Smooth muscle cell (in vitro differentiated cells): Measurements from ENCODE around the gene MFSD6. TPM values are rescaled to one million over a fixed set of nuclear protein-coding genes. Genes with fewer than 3 reads are reported as not detected.
"Not testable (repeated sequence)": the region's sequence is repeated elsewhere in the genome, so short reads cannot be mapped to it uniquely, and the experiment has no call there.

Experiments
- DNase-seq: peaks from one replicate; lab custom pipeline; 2025; ENCODE audit not compliant: unreplicated experiment; lab: John Stamatoyannopoulos, UW
- H2AFZ ChIP-seq: fragments of 200-600 bp; sonication (generic); 2 replicates; pipeline ENCODE4 v1.6.0; 2016; ENCODE audit warnings: antibody characterized with exemption, low read depth, mild to moderate bottlenecking
- H3F3A ChIP-seq: fragments of 200-600 bp; sonication (generic); 2 replicates; pipeline ENCODE4 v1.6.0; 2017; ENCODE audit warnings: antibody characterized with exemption, low read depth
- H3K27ac ChIP-seq: fragments of 200-600 bp; sonication (generic); 2 replicates; pipeline ENCODE4 v1.5.1; 2016; ENCODE audit warnings: low read depth, mild to moderate bottlenecking
- H3K27me3 ChIP-seq: fragments of 200-600 bp; sonication (generic); 2 replicates; pipeline ENCODE4 v1.6.1; 2016; ENCODE audit warnings: low read depth, mild to moderate bottlenecking
- H3K36me3 ChIP-seq: fragments of 200-600 bp; sonication (generic); 2 replicates; pipeline ENCODE4 v1.5.1; 2016; ENCODE audit warnings: low read depth
- H3K4me1 ChIP-seq: fragments of 200-600 bp; sonication (generic); 2 replicates; pipeline ENCODE4 v1.5.1; 2016; ENCODE audit warnings: low read depth
- H3K4me2 ChIP-seq: fragments of 200-600 bp; sonication (generic); 2 replicates; pipeline ENCODE4 v1.6.0; 2016; ENCODE audit warnings: mild to moderate bottlenecking
- H3K4me3 ChIP-seq: fragments of 200-600 bp; sonication (generic); 2 replicates; pipeline ENCODE4 v1.5.1; 2016; ENCODE audit warnings: mild to moderate bottlenecking
- H3K79me2 ChIP-seq: fragments of 200-600 bp; sonication (generic); 2 replicates; pipeline ENCODE4 v1.6.0; 2016; ENCODE audit warnings: low read depth, mild to moderate bottlenecking
- H3K9ac ChIP-seq: fragments of 200-600 bp; sonication (generic); 2 replicates; pipeline ENCODE4 v1.6.0; 2016; ENCODE audit warnings: low read depth
- H3K9me3 ChIP-seq: fragments of 200-600 bp; sonication (generic); replicated peaks from 2 replicates; pipeline ENCODE4 v1.5.1; 2016; ENCODE audit warnings: low read depth
- H4K20me1 ChIP-seq: fragments of 200-600 bp; sonication (generic); 2 replicates; pipeline ENCODE4 v1.6.0; 2016; ENCODE audit warnings: low read depth
- CTCF ChIP-seq: fragments of 200-600 bp; sonication (generic); IDR thresholded peaks from 2 replicates; pipeline ENCODE4 v1.5.1; 2017; ENCODE audit warnings: borderline replicate concordance, mild to moderate bottlenecking, antibody characterized with exemption; ENCODE audit not compliant: insufficient read depth, poor library complexity, severe bottlenecking
- WGBS: methylation state at CpG from one replicate; pipeline ENCODE4 v1.1.7; 2016; ENCODE audit warnings: low lambda C conversion rate; 5-methylcytosine and 5-hydroxymethylcytosine counted together
- polyA plus RNA-seq: library from polyadenylated mRNA; unstranded; fragments of >200 nt; fragmentation: Nextera tagmentation; extraction: Ambion mirVana; gene quantifications from 2 replicates; pipeline ENCODE4 v1.2.1, GENCODE V29; 2016
- total RNA-seq: library from RNA; depleted of rRNA; stranded (reverse); fragments of >200 nt; gene quantifications from 2 replicates; pipeline ENCODE4 v1.2.3, GENCODE V29; 2014

Gene MFSD6
- total and polyA plus RNA-seq, 2 experiments from 2014 or later, result 1.2 to 3.6 TPM

- H3K79me2 ChIP-seq, result no peaks in the 10 kb centered on the region
- 99% methylated on average over 4 of the region's 4 CpGs for WGBS
- H2AFZ ChIP-seq, result no peak overlapping the region
- H3K9me3 ChIP-seq, result no peaks in the 10 kb centered on the region
- no peak overlapping the region for H3K9ac ChIP-seq
- TF ChIP-seq CTCF, result no peak
- H4K20me1 ChIP-seq, result no peaks in the 10 kb centered on the region
- no peak overlapping the region for H3K4me3 ChIP-seq
- no peaks in the 10 kb centered on the region for H3F3A ChIP-seq
- no peak for DNase-seq
- no peaks in the 10 kb centered on the region for H3K4me1 ChIP-seq
- no peaks in the 10 kb centered on the region for H3K36me3 ChIP-seq
- no peak overlapping the region for H3K27ac ChIP-seq
- no peaks in the 10 kb centered on the region for H3K27me3 ChIP-seq
- no peak overlapping the region for H3K4me2 ChIP-seq
These were observed 99.0 kb downstream of the MFSD6 start for GRCh38 chr2:190507135-190507534.

- H3K79me2 ChIP-seq, H3K9me3 ChIP-seq, H2AFZ ChIP-seq, H3F3A ChIP-seq, H4K20me1 ChIP-seq, DNase-seq, H3K27me3 ChIP-seq, H3K27ac ChIP-seq, H3K9ac ChIP-seq, H3K4me3 ChIP-seq, H3K36me3 ChIP-seq, H3K4me2 ChIP-seq, H3K4me1 ChIP-seq: not testable (repeated sequence)
- 86% methylated on average over 5 of the region's 5 CpGs for WGBS
These were observed 101.7 kb downstream of the MFSD6 start for GRCh38 chr2:190509895-190510294.

GRCh38 chr2:190511104-190511503 is 102.9 kb downstream of the MFSD6 start:
- DNase-seq, result no peak
- no peak overlapping the region for H3K27ac ChIP-seq
- H3K9ac ChIP-seq, result no peak overlapping the region
- H3K79me2 ChIP-seq, result no peaks in the 10 kb centered on the region
- H3F3A ChIP-seq, result no peaks in the 10 kb centered on the region
- H3K4me3 ChIP-seq, result no peak overlapping the region
- no peak overlapping the region for H3K4me2 ChIP-seq
- no peaks in the 10 kb centered on the region for H3K9me3 ChIP-seq
- 92% methylated on average over 2 of the region's 2 CpGs for WGBS
- H4K20me1 ChIP-seq, result no peaks in the 10 kb centered on the region
- no peaks in the 10 kb centered on the region for H3K27me3 ChIP-seq
- no peak overlapping the region for H2AFZ ChIP-seq
- H3K4me1 ChIP-seq, result no peaks in the 10 kb centered on the region
- H3K36me3 ChIP-seq, result no peaks in the 10 kb centered on the region
- peak; percentile 42 for TF ChIP-seq CTCF

GRCh38 chr2:190512539-190513095 is 104.5 kb downstream of the MFSD6 start:
- no peaks in the 10 kb centered on the region for H3K9me3 ChIP-seq
- H2AFZ ChIP-seq, result no peak overlapping the region
- H3K4me1 ChIP-seq, result no peaks in the 10 kb centered on the region
- no peaks in the 10 kb centered on the region for H4K20me1 ChIP-seq
- H3K79me2 ChIP-seq, result no peaks in the 10 kb centered on the region
- no peaks in the 10 kb centered on the region for H3K36me3 ChIP-seq
- H3F3A ChIP-seq, result no peaks in the 10 kb centered on the region
- no peak overlapping the region for H3K4me2 ChIP-seq
- no peak for TF ChIP-seq CTCF
- H3K27ac ChIP-seq, result no peak overlapping the region
- H3K27me3 ChIP-seq, result no peaks in the 10 kb centered on the region
- DNase-seq, result no peak
- H3K9ac ChIP-seq, result no peak overlapping the region
- WGBS, result 97% methylated on average over 5 of the region's 5 CpGs
- no peak overlapping the region for H3K4me3 ChIP-seq
